ENCODE results near the gene PDE6H. TPM values are rescaled to one million over a fixed set of nuclear protein-coding genes. Genes with fewer than 3 reads are reported as not detected.

Gene PDE6H
- total and polyA plus RNA-seq, 10 of the 15 experiments (the other 5 are each of a cell fraction or from before 2014, with no cell fraction given), result 0.16 TPM; not detected in 9

GRCh38 chr12:14956905-14957304, 15.9 kb upstream of the PDE6H start:
- in situ Hi-C loops (cut with MboI), result loop anchor here (10.0 to 25.0 kb wide), 3 partner anchors 182 to 570 kb away; a partner anchor contains a TSS
- ATAC-seq (no peak), FAIRE-seq (no peak), DNase-seq (ENCODE audit: low read depth, low spot score) (no peak)
- peak overlapping the region; percentile 97 for H3K9ac ChIP-seq (ENCODE audit: control insufficient read depth, insufficient read depth, low read length)
- peaks cover 100% of the 10 kb centered on the region for H3K79me2 ChIP-seq (ENCODE audit: control insufficient read depth, insufficient read depth, low read length)
- no peak overlapping the region for H2AFZ ChIP-seq (ENCODE audit: control insufficient read depth, low read depth, low read length)
- H3K9me3 ChIP-seq (replicated peaks; ENCODE audit: control insufficient read depth, insufficient read depth, low read length), result no peaks in the 10 kb centered on the region
- ChIA-PET POLR2A (interaction anchor here (0.9 to 4.2 kb wide), 7 partner anchors 8 to 188 kb away, joined by 3 to 20 read pairs (median 4); partner anchors contain the start of genes C12orf60 and WBP11), RAD21 (ENCODE audit: unreplicated experiment) (interaction anchor here (0.9 to 4.4 kb wide), 5 partner anchors 9 to 185 kb away, joined by 3 to 24 read pairs (median 4); a partner anchor contains a TSS), SMC1A (ENCODE audit: uncharacterized antibody, unreplicated experiment) (interaction anchor here (0.6 to 4.5 kb wide), 13 partner anchors 9 to 800 kb away, joined by 3 to 33 read pairs (median 4); partner anchors contain the start of gene ERP27), CTCF (interaction anchor here (1.0 to 4.6 kb wide), 4 partner anchors 9 to 38 kb away, joined by 5 to 15 read pairs (median 5); partner anchors contain the start of gene ERP27)
- H3K27me3 ChIP-seq (replicated peaks in 1 of 2; ENCODE audit: control insufficient read depth in 2 of 2, insufficient read depth in 2 of 2, low read length in 1 of 2), result no peaks in the 10 kb centered on the region
- WGBS (ENCODE audit: insufficient coverage, insufficient replicate concordance, low lambda C conversion rate, missing lambda C conversion rate), result 0% methylated on average over 2 of the region's 2 CpGs
- no peaks in the 10 kb centered on the region for H4K20me1 ChIP-seq (ENCODE audit: control insufficient read depth, insufficient read depth)
- peaks cover 23% of the 10 kb centered on the region for H3K4me1 ChIP-seq (ENCODE audit: control insufficient read depth, insufficient read depth, low read length)
- intact Hi-C loops (cut with micrococcal nuclease; ENCODE audit: unreplicated experiment), result loop anchor here (5.0 to 10.0 kb wide), 3 partner anchors 342 to 828 kb away; partner anchors contain the start of gene EPS8
- no TSS peak for BruUV-seq (replicated peaks)
- H3K4me2 ChIP-seq (ENCODE audit: control insufficient read depth, insufficient read depth), result peak overlapping the region; percentile 85
- TF ChIP-seq SKIL (IDR thresholded peaks at IDR 0.05; ENCODE audit: low read depth, poor library complexity, severe bottlenecking) (peak; percentile 10), ZNF24 (IDR thresholded peaks at IDR 0.05) (no peak), SUZ12 (IDR thresholded peaks at IDR 0.05; ENCODE audit: unreplicated experiment) (no peak), BMI1 (IDR thresholded peaks at IDR 0.05; ENCODE audit: borderline replicate concordance) (no peak), SMARCA5 (IDR thresholded peaks at IDR 0.05) (peak; percentile 64; the same call in 1 of the 2 replicates), REST (IDR thresholded peaks at IDR 0.05; ENCODE audit: low read depth, low read length) (no peak), RUNX3 (IDR thresholded peaks at IDR 0.05; ENCODE audit: low read length) (no peak), PAX8 (IDR thresholded peaks at IDR 0.05) (no peak), CBX5 (IDR thresholded peaks at IDR 0.05; ENCODE audit: low read depth) (no peak), ZNF217 (IDR thresholded peaks at IDR 0.05) (peak; percentile 23; the same call in 1 of the 2 replicates)
- peak overlapping the region; percentile 80 for H3K4me3 ChIP-seq
- H3K36me3 ChIP-seq (ENCODE audit: control insufficient read depth in 2 of 2, insufficient read depth in 2 of 2, low read length in 1 of 2), result no peaks in the 10 kb centered on the region
- peak overlapping the region; percentile 94 for H3K27ac ChIP-seq (ENCODE audit: control insufficient read depth, insufficient read depth)
